GM23338 (cell line): ENCODE measurements around the gene SLC15A1. TPM values are rescaled to one million over a fixed set of nuclear protein-coding genes. Genes with fewer than 3 reads are reported as not detected.

Source experiments
- ATAC-seq: fragments of 200-7000 bp; cut with Tn5 transposase; 3 replicates; pipeline ENCODE4 v1.9.1; 2020
- DNase-seq: peaks from one replicate; pipeline ENCODE4 v3.0.0-alpha.2; 2015; ENCODE audit warnings: low spot score
- H2AFZ ChIP-seq: fragments of 200-600 bp; sonication (generic); 2 replicates; pipeline ENCODE4 v1.8.0; 2016; ENCODE audit warnings: antibody characterized with exemption, mild to moderate bottlenecking, moderate library complexity
- H3F3A ChIP-seq: fragments of 200-600 bp; sonication (generic); replicated peaks from 2 replicates; pipeline ENCODE4 v1.8.0; 2017; ENCODE audit warnings: antibody characterized with exemption, mixed run types, low read depth
- H3K27ac ChIP-seq: fragments of 200-600 bp; sonication (generic); 2 replicates; pipeline ENCODE4 v1.6.1; 2016; ENCODE audit warnings: low read depth
- H3K27me3 ChIP-seq: fragments of 200-600 bp; sonication (generic); 2 replicates; pipeline ENCODE4 v1.8.0; 2016; ENCODE audit warnings: mild to moderate bottlenecking, mixed run types, moderate library complexity; ENCODE audit not compliant: insufficient read depth
- H3K36me3 ChIP-seq: fragments of 200-600 bp; sonication (generic); 2 replicates; pipeline ENCODE4 v1.8.0; 2016; ENCODE audit warnings: mild to moderate bottlenecking; ENCODE audit not compliant: insufficient read depth
- H3K4me1 ChIP-seq: fragments of 200-600 bp; sonication (generic); 2 replicates; pipeline ENCODE4 v1.8.0; 2016; ENCODE audit warnings: mild to moderate bottlenecking, moderate library complexity; ENCODE audit not compliant: insufficient read depth
- H3K4me2 ChIP-seq: fragments of 200-600 bp; sonication (generic); 2 replicates; pipeline ENCODE4 v1.7.1; 2017; ENCODE audit warnings: mixed run types
- H3K4me3 ChIP-seq: fragments of 200-600 bp; sonication (generic); 2 replicates; pipeline ENCODE4 v1.6.1; 2016; ENCODE audit warnings: mixed run types
- H3K79me2 ChIP-seq: fragments of 200-600 bp; sonication (generic); replicated peaks from 2 replicates; pipeline ENCODE4 v1.8.0; 2017; ENCODE audit warnings: mild to moderate bottlenecking; ENCODE audit not compliant: insufficient read depth
- H3K9me2 ChIP-seq: fragments of 200-600 bp; sonication (generic); 2 replicates; pipeline ENCODE4 v1.8.0; 2017; ENCODE audit not compliant: insufficient read depth
- H4K20me1 ChIP-seq: fragments of 200-600 bp; sonication (generic); replicated peaks from 2 replicates; pipeline ENCODE4 v1.8.0; 2017; ENCODE audit warnings: mild to moderate bottlenecking; ENCODE audit not compliant: insufficient read depth
- H3K27ac Mint-ChIP-seq: 2 replicates; pipeline ENCODE4 v1.8.0; 2020; ENCODE audit warnings: inconsistent platforms, mild to moderate bottlenecking, moderate library complexity, mixed read lengths
- H3K27me3 Mint-ChIP-seq: 3 replicates; pipeline ENCODE4 v1.8.0; 2022; ENCODE audit warnings: low read depth, mild to moderate bottlenecking, moderate library complexity, mixed read lengths, inconsistent platforms; ENCODE audit not compliant: insufficient read depth, poor library complexity
- H3K36me3 Mint-ChIP-seq: 3 replicates; pipeline ENCODE4 v1.8.0; 2021; ENCODE audit warnings: low read depth, mild to moderate bottlenecking, inconsistent platforms, moderate library complexity, mixed read lengths
- H3K4me1 Mint-ChIP-seq: 3 replicates; pipeline ENCODE4 v1.8.0; 2020; ENCODE audit warnings: mild to moderate bottlenecking, inconsistent platforms, mixed read lengths
- H3K4me3 Mint-ChIP-seq: 3 replicates; pipeline ENCODE4 v1.8.0; 2021; ENCODE audit warnings: moderate library complexity, mild to moderate bottlenecking, inconsistent platforms, mixed read lengths
- H3K9me3 Mint-ChIP-seq: 3 replicates; pipeline ENCODE4 v1.8.0; 2020; ENCODE audit warnings: moderate library complexity, mild to moderate bottlenecking, inconsistent platforms, mixed read lengths
- CREB1 ChIP-seq: fragments of 250-450 bp; sonication (Bioruptor Pico); IDR thresholded peaks from 2 replicates; pipeline ENCODE4 v1.5.0; 2020; ENCODE audit warnings: low read depth, mild to moderate bottlenecking, moderate library complexity
- CTCF ChIP-seq, 2 experiments: fragments of 200-600 bp in 1 of 2; sonication (generic) in 1 of 2; conservative IDR thresholded peaks; 2 replicates each; pipeline versions ENCODE4 v1.5.1 to v1.6.1; 2016 to 2017; ENCODE audit warnings: antibody characterized with exemption in 2 of 2, low read depth in 2 of 2, mild to moderate bottlenecking in 2 of 2, moderate library complexity in 1 of 2
- NANOG ChIP-seq: IDR thresholded peaks from 2 replicates; pipeline ENCODE4 v1.6.1; 2016; ENCODE audit warnings: antibody characterized with exemption, borderline replicate concordance
- STAT1 ChIP-seq: IDR thresholded peaks from one replicate; pipeline ENCODE4 v1.6.1; 2016; ENCODE audit warnings: antibody characterized with exemption; ENCODE audit not compliant: unreplicated experiment
- ZNF114 ChIP-seq: fragments of 250-450 bp; sonication (Bioruptor Pico); IDR thresholded peaks from 2 replicates; pipeline ENCODE4 v1.5.0; 2020; ENCODE audit warnings: mild to moderate bottlenecking, moderate library complexity
- ZNF331 ChIP-seq: fragments of 250-450 bp; sonication (Bioruptor Pico); IDR thresholded peaks from 2 replicates; pipeline ENCODE4 v1.5.0; 2020; ENCODE audit warnings: low read depth, mild to moderate bottlenecking, moderate library complexity
- ZNF462 ChIP-seq: fragments of 250-450 bp; sonication (Bioruptor Pico); IDR thresholded peaks from 2 replicates; pipeline ENCODE4 v1.5.0; 2020; ENCODE audit warnings: mild to moderate bottlenecking, moderate library complexity
- polyA plus RNA-seq: library from polyadenylated mRNA; unstranded; fragments of >200 nt; fragmentation: Nextera tagmentation; extraction: Ambion mirVana; gene quantifications from 2 replicates; pipeline ENCODE4 v1.2.1, GENCODE V29; 2016
- total RNA-seq: library from RNA; depleted of rRNA; stranded (reverse); fragments of >200 nt; shearing (Covaris generic); gene quantifications from 2 replicates; pipeline ENCODE4 v1.2.3, GENCODE V29; 2014

The SLC15A1 gene
- total and polyA plus RNA-seq, 2 experiments from 2014 or later = 1.6 to 3.0 TPM

- H3K27ac ChIP-seq = no peak overlapping the region
- H3K27me3 ChIP-seq = no peaks in the 10 kb centered on the region
- DNase-seq (no peak), ATAC-seq (no peak)
- no peak for TF ChIP-seq ZNF114 (CRISPR knock-in tag)
- TF ChIP-seq ZNF331 = no peak
- no peak for TF ChIP-seq CTCF (conservative IDR thresholded peaks at IDR 0.05; ENCODE audit: low read depth in 2 of 2)
- no peak for TF ChIP-seq STAT1
- TF ChIP-seq CREB1 = no peak
- TF ChIP-seq NANOG = no peak
- H3K36me3 Mint-ChIP-seq = peaks cover 3% of the 10 kb centered on the region; the same call in 1 of the 3 replicates
- H3K4me1 ChIP-seq = peaks cover 7% of the 10 kb centered on the region
- H3K9me3 Mint-ChIP-seq = no peaks in the 10 kb centered on the region
- no peak overlapping the region for H3K4me3 ChIP-seq
- H3K27ac Mint-ChIP-seq = no peak overlapping the region
- H4K20me1 ChIP-seq = no peaks in the 10 kb centered on the region
- H3K9me2 ChIP-seq = peaks cover 12% of the 10 kb centered on the region
- H3K27me3 Mint-ChIP-seq = peaks cover 7% of the 10 kb centered on the region
- no peak overlapping the region for H3K4me3 Mint-ChIP-seq
- no peaks in the 10 kb centered on the region for H3K79me2 ChIP-seq
- no peak overlapping the region for H2AFZ ChIP-seq
- peaks cover 11% of the 10 kb centered on the region; the same call in 2 of the 3 replicates for H3K4me1 Mint-ChIP-seq
- no peak overlapping the region for H3K4me2 ChIP-seq
- no peaks in the 10 kb centered on the region for H3F3A ChIP-seq
- H3K36me3 ChIP-seq = no peaks in the 10 kb centered on the region
Observed at GRCh38 chr13:98780451-98780850, 28.0 kb upstream of the SLC15A1 start.

- H3K36me3 Mint-ChIP-seq = peaks cover 3% of the 10 kb centered on the region; the same call in 1 of the 3 replicates
- no peak overlapping the region for H3K4me3 ChIP-seq
- no peak overlapping the region for H3K4me3 Mint-ChIP-seq
- no peaks in the 10 kb centered on the region for H3K27me3 ChIP-seq
- no peak overlapping the region; the same call in 1 of the 2 replicates for H3K27ac Mint-ChIP-seq
- H3K4me2 ChIP-seq = no peak overlapping the region
- no peaks in the 10 kb centered on the region for H3K36me3 ChIP-seq
- no peaks in the 10 kb centered on the region for H4K20me1 ChIP-seq
- H3K4me1 ChIP-seq = peaks cover 7% of the 10 kb centered on the region
- no peak for ATAC-seq
- no peak for DNase-seq
- no peaks in the 10 kb centered on the region for H3F3A ChIP-seq
- no peaks in the 10 kb centered on the region for H3K79me2 ChIP-seq
- peaks cover 11% of the 10 kb centered on the region; the same call in 2 of the 3 replicates for H3K4me1 Mint-ChIP-seq
- peaks cover 12% of the 10 kb centered on the region for H3K9me2 ChIP-seq
- no peak overlapping the region for H2AFZ ChIP-seq
- peaks cover 10% of the 10 kb centered on the region for H3K27me3 Mint-ChIP-seq
- H3K27ac ChIP-seq = no peak overlapping the region
- no peaks in the 10 kb centered on the region for H3K9me3 Mint-ChIP-seq
- TF ChIP-seq CREB1 = no peak
- TF ChIP-seq CTCF (conservative IDR thresholded peaks at IDR 0.05; ENCODE audit: low read depth in 2 of 2) = no peak
- no peak for TF ChIP-seq ZNF462 (CRISPR knock-in tag)
- no peak for TF ChIP-seq NANOG
- TF ChIP-seq STAT1 = no peak
Observed at GRCh38 chr13:98779695-98780094, 27.2 kb upstream of the SLC15A1 start.
